ENCODE data around the gene PUM1.

Gene PUM1

DNA sequence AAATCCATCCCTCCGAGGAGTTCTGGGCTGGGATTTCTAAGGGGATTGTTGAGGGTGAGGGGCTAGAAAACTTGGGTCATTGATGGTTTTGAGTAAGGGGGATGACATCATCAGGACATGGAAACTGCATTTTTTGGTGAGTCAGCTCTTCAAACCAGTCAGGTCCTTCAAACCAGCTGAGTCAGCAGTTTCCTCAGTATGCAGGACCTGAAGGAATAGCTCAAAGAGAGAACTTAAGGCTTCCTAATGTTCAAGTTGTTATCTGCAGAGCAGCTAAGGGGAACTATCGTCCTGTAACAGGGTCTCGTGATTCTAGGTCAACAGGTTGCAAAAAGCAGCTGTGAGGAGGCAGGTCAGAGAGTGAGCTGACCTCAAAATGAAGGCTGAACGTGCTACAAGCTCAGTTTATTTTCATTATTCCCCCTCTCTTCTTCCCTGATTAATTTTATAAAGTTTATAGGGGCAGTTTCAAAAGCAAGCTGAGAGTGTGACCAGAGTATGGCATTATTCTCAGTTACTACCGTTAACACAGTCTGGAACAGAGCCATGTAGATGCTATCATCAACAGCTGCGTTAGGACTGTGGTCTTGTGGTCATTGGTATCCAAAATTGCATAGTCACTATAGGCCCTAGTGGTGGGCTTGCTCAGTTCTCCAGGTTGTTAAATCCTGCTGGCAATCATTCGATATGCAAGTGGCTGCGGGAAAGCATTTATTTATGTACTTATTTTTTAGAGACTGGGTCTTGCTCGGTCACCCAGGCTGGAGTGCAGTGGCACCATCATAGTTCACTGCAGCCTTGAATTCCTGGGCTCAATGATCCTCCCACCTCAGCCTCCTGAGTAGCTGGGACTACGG lies 146.3 kb downstream of the PUM1 start:
- TF ChIP-seq, protein P1, sequence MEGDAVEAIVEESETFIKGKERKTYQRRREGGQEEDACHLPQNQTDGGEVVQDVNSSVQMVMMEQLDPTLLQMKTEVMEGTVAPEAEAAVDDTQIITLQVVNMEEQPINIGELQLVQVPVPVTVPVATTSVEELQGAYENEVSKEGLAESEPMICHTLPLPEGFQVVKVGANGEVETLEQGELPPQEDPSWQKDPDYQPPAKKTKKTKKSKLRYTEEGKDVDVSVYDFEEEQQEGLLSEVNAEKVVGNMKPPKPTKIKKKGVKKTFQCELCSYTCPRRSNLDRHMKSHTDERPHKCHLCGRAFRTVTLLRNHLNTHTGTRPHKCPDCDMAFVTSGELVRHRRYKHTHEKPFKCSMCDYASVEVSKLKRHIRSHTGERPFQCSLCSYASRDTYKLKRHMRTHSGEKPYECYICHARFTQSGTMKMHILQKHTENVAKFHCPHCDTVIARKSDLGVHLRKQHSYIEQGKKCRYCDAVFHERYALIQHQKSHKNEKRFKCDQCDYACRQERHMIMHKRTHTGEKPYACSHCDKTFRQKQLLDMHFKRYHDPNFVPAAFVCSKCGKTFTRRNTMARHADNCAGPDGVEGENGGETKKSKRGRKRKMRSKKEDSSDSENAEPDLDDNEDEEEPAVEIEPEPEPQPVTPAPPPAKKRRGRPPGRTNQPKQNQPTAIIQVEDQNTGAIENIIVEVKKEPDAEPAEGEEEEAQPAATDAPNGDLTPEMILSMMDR (conservative IDR thresholded peaks at IDR 0.05; ENCODE audit: low read depth, low read length), result no peak
- no peak for DNase-seq (ENCODE audit: low read depth)
- no peak overlapping the region for H3K4me3 ChIP-seq (ENCODE audit: low read length)

GRCh38 chr1:30916296-30916695 lies 149.2 kb downstream of the PUM1 start:
- no peak overlapping the region for H3K4me3 ChIP-seq (ENCODE audit: low read length)
- no peak for DNase-seq (ENCODE audit: low read depth)
- TF ChIP-seq, protein P1 (conservative IDR thresholded peaks at IDR 0.05; ENCODE audit: low read depth, low read length), result no peak

GRCh38 chr1:30915491-30916230 lies 149.9 kb downstream of the PUM1 start:
- TF ChIP-seq, protein P1 (conservative IDR thresholded peaks at IDR 0.05; ENCODE audit: low read depth, low read length), result no peak

DNA sequence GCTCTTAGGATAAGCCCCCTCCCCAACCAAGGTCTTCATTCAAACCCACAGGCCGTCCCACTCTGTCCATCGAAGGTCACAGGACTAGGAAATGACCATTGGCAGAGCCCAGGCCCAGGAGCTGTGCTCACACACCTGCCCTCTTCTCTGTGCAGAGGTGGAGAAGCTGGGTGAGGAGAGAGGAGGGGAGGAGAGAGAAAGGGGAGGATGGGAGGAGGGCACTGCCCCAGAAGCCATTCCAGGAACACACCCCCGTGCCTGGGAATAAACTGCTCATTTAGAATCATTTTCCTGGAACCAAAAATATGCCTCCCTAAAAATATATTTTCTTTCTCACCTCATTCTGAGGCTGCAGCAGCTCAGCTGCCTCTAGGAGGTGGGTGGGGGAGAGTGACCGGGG lies 150.6 kb downstream of the PUM1 start:
- no peak for DNase-seq (ENCODE audit: low read depth)
- TF ChIP-seq, protein P1 (conservative IDR thresholded peaks at IDR 0.05; ENCODE audit: low read depth, low read length), result no peak

More at GRCh38 chr1:30915491-30916230, 149.9 kb downstream of the PUM1 start:
- H3K4me3 ChIP-seq (ENCODE audit: low read length), result no peak overlapping the region
- no peak for DNase-seq (ENCODE audit: low read depth)

GRCh38 chr1:30914587-30914922 lies 151.0 kb downstream of the PUM1 start:
- H3K4me3 ChIP-seq (ENCODE audit: low read length), result no peak overlapping the region
- TF ChIP-seq, protein P1 (conservative IDR thresholded peaks at IDR 0.05; ENCODE audit: low read depth, low read length), result no peak
- DNase-seq (ENCODE audit: low read depth), result no peak

More for the DNA sequence above, 150.6 kb downstream of the PUM1 start:
- H3K4me3 ChIP-seq (ENCODE audit: low read length), result no peak overlapping the region

- no peak for DNase-seq (ENCODE audit: low read depth)
- H3K4me3 ChIP-seq (ENCODE audit: low read length), result no peak overlapping the region
- TF ChIP-seq, protein P1 (conservative IDR thresholded peaks at IDR 0.05; ENCODE audit: low read depth, low read length), result no peak
These were observed 152.4 kb downstream of the PUM1 start for GRCh38 chr1:30912913-30913652.
